OCI-LY1 (cell line): ENCODE data around the gene DTX3.

ENCODE experiments used
- H2AFZ ChIP-seq: fragments of 200-600 bp; sonication (generic), shearing (Covaris generic); 2 replicates; pipeline ENCODE4 v1.6.0; 2014; ENCODE audit warnings: antibody characterized with exemption, mild to moderate bottlenecking, low read length
- H3F3A ChIP-seq: fragments of 200-600 bp; sonication (generic), shearing (Covaris generic); 2 replicates; pipeline ENCODE4 v1.6.0; 2014; ENCODE audit warnings: mild to moderate bottlenecking, antibody characterized with exemption, low read length, moderate library complexity; ENCODE audit not compliant: insufficient read depth
- H3K27ac ChIP-seq: fragments of 200-600 bp; sonication (generic); 2 replicates; pipeline ENCODE4 v1.5.1; 2014; ENCODE audit warnings: low read length, mixed run types, mild to moderate bottlenecking, low read depth; ENCODE audit not compliant: poor library complexity, severe bottlenecking
- H3K27me3 ChIP-seq: fragments of 200-600 bp; sonication (generic); 2 replicates; pipeline ENCODE4 v1.6.0; 2014; ENCODE audit warnings: antibody characterized with exemption, mild to moderate bottlenecking, low read length, moderate library complexity; ENCODE audit not compliant: insufficient read depth
- H3K36me3 ChIP-seq: fragments of 200-600 bp; sonication (generic); 2 replicates; pipeline ENCODE4 v1.6.1; 2014; ENCODE audit warnings: mild to moderate bottlenecking, antibody characterized with exemption, low read length, moderate library complexity, mixed read lengths; ENCODE audit not compliant: insufficient read depth
- H3K4me1 ChIP-seq: fragments of 200-600 bp; sonication (generic); 2 replicates; pipeline ENCODE4 v1.5.1; 2014; ENCODE audit warnings: mild to moderate bottlenecking, low read length, moderate library complexity; ENCODE audit not compliant: insufficient read depth, severe bottlenecking
- H3K4me2 ChIP-seq: fragments of 200-600 bp; sonication (generic), shearing (Covaris generic); 2 replicates; pipeline ENCODE4 v1.6.1; 2014; ENCODE audit warnings: low read length
- H3K4me3 ChIP-seq: fragments of 200-600 bp; sonication (generic); 2 replicates; pipeline ENCODE4 v1.5.1; 2014; ENCODE audit warnings: low read length, low read depth, mild to moderate bottlenecking, mixed read lengths; ENCODE audit not compliant: poor library complexity, severe bottlenecking
- H3K79me2 ChIP-seq: fragments of 200-600 bp; shearing (Covaris generic); 2 replicates; pipeline ENCODE4 v1.6.1; 2016; ENCODE audit warnings: mixed run types, low read length, mixed read lengths; ENCODE audit not compliant: insufficient read depth
- H3K9ac ChIP-seq: fragments of 200-600 bp; sonication (generic), shearing (Covaris generic); 2 replicates; pipeline ENCODE4 v1.6.1; 2014; ENCODE audit warnings: mild to moderate bottlenecking, low read length, mixed read lengths
- H3K9me2 ChIP-seq: fragments of 200-600 bp; sonication (generic), shearing (Covaris generic); 2 replicates; pipeline ENCODE4 v1.6.1; 2014; ENCODE audit warnings: low read depth, mild to moderate bottlenecking, low read length, mixed read lengths
- H3K9me3 ChIP-seq: fragments of 200-600 bp; shearing (Covaris generic); 2 replicates; pipeline ENCODE4 v1.6.1; 2014; ENCODE audit warnings: low read length, mixed read lengths
- H4K20me1 ChIP-seq: fragments of 200-600 bp; sonication (generic), shearing (Covaris generic); 2 replicates; pipeline ENCODE4 v1.6.0; 2016; ENCODE audit warnings: mild to moderate bottlenecking, low read length; ENCODE audit not compliant: insufficient read depth
- EZH2 ChIP-seq: fragments of 200-600 bp; sonication (generic), shearing (Covaris generic); IDR thresholded peaks from 2 replicates; pipeline ENCODE4 v1.8.0; 2017; ENCODE audit warnings: borderline replicate concordance, mixed run types, mild to moderate bottlenecking, antibody characterized with exemption, low read length, moderate library complexity, mixed read lengths
- TF ChIP-seq, protein P1 (sequence below): fragments of 200-600 bp; sonication (generic), shearing (Covaris generic); IDR thresholded peaks from 2 replicates; pipeline ENCODE4 v1.5.1; 2017; ENCODE audit warnings: mild to moderate bottlenecking, antibody characterized with exemption, low read length, moderate library complexity, mixed read lengths

DTX3 gene

DNA sequence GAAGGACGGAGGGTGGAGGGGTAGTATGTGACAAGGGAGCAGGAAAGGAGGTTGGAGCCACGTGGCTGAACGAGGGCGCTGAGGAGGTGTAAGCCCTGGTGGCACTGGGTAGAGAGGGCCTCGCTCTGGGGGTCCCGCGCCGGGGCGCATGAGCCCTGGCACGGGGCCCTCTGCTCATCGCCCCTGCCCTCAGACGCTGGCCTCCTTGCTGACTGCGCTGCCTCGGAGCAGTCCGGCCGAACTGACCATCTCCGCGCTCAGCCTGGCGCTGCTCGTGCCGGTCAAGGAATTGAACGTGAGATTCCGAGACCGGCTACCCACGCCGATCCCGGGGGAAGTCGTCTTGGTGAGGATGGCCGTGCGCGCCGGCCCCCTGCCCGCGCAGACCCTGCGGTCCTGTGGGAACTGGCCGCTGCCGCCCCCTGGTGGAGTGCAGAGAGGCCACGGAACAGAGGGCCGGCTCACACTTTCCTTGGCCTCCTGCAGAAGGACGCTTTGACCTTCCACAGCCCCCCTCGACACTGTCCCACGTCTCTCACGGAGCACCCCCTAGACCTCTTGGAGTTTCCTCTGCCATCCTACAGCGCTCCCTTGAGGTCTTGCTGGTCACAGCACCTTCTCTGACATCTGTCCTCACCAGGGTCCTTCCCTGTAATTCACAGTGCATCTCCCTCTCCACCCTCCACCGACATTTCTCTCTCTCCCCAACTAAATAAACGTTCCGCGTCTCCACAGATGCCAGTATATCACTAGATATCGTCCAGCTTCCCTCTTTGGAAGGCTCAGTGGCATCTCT lies 17.1 kb downstream of the DTX3 start:
- Histone ChIP-seq H4K20me1 (no peaks in the 10 kb centered on the region), H3K4me2 (peak overlapping the region; percentile 58; the same call in 1 of the 2 replicates), H3K4me1 (peaks cover 9% of the 10 kb centered on the region), H2AFZ (no peak overlapping the region), H3K9ac (no peak overlapping the region), H3K4me3 (peak overlapping the region; percentile 34), H3K27ac (no peak overlapping the region), H3F3A (no peaks in the 10 kb centered on the region), H3K9me3 (no peaks in the 10 kb centered on the region), H3K79me2 (no peaks in the 10 kb centered on the region), H3K36me3 (no peaks in the 10 kb centered on the region), H3K27me3 (peaks cover 6% of the 10 kb centered on the region), H3K9me2 (no peaks in the 10 kb centered on the region)
- TF ChIP-seq EZH2 = no peak
- TF ChIP-seq, protein P1, sequence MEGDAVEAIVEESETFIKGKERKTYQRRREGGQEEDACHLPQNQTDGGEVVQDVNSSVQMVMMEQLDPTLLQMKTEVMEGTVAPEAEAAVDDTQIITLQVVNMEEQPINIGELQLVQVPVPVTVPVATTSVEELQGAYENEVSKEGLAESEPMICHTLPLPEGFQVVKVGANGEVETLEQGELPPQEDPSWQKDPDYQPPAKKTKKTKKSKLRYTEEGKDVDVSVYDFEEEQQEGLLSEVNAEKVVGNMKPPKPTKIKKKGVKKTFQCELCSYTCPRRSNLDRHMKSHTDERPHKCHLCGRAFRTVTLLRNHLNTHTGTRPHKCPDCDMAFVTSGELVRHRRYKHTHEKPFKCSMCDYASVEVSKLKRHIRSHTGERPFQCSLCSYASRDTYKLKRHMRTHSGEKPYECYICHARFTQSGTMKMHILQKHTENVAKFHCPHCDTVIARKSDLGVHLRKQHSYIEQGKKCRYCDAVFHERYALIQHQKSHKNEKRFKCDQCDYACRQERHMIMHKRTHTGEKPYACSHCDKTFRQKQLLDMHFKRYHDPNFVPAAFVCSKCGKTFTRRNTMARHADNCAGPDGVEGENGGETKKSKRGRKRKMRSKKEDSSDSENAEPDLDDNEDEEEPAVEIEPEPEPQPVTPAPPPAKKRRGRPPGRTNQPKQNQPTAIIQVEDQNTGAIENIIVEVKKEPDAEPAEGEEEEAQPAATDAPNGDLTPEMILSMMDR = peak; percentile 77

GRCh38 chr12:57622293-57623245 lies 17.9 kb downstream of the DTX3 start:
- Histone ChIP-seq H3K27ac (no peak overlapping the region), H3K9ac (no peak overlapping the region), H2AFZ (no peak overlapping the region), H3K4me1 (peaks cover 9% of the 10 kb centered on the region), H3K4me2 (no peak overlapping the region), H3F3A (no peaks in the 10 kb centered on the region), H3K79me2 (no peaks in the 10 kb centered on the region), H3K9me3 (no peaks in the 10 kb centered on the region), H3K27me3 (peaks cover 6% of the 10 kb centered on the region), H3K9me2 (no peaks in the 10 kb centered on the region), H4K20me1 (no peaks in the 10 kb centered on the region), H3K36me3 (no peaks in the 10 kb centered on the region), H3K4me3 (no peak overlapping the region)
- TF ChIP-seq, protein P1 = no peak
- TF ChIP-seq EZH2 = no peak

DNA sequence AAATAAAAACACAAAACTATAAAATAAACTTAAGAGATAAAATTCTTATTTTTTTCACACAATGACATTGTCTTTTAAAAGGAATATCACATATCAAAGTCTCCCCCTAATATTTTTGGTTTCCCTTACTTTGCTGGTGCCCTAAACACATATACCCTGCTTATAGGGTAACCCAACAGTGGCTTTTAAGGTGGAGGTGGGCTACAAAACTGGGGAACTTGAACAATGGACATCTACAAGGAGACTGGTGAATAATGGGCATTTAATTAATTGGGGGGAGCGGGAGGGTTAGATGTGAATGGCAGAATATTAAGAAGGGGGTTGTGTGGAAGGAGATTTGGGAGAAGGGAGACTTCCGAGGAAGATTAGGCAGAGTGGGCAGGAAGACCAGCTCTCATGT lies 18.8 kb downstream of the DTX3 start:
- peaks cover 6% of the 10 kb centered on the region for H3K27me3 ChIP-seq
- TF ChIP-seq EZH2 = no peak
- TF ChIP-seq, protein P1 = no peak

More for the DNA sequence above, 18.8 kb downstream of the DTX3 start:
- Histone ChIP-seq H3K27ac (no peak overlapping the region), H3K36me3 (no peaks in the 10 kb centered on the region), H3K9me2 (no peaks in the 10 kb centered on the region), H3F3A (no peaks in the 10 kb centered on the region), H2AFZ (no peak overlapping the region), H3K9me3 (no peaks in the 10 kb centered on the region), H3K9ac (no peak overlapping the region), H3K4me3 (no peak overlapping the region), H3K79me2 (no peaks in the 10 kb centered on the region), H3K4me2 (no peak overlapping the region), H4K20me1 (no peaks in the 10 kb centered on the region), H3K4me1 (peaks cover 9% of the 10 kb centered on the region)
